ENCODE measurements around the gene XPR1. TPM values are rescaled to one million over a fixed set of nuclear protein-coding genes. Genes with fewer than 3 reads are reported as not detected.

Gene XPR1
- total RNA-seq, 1 experiment from 2014 or later, result 29.8 TPM

DNA sequence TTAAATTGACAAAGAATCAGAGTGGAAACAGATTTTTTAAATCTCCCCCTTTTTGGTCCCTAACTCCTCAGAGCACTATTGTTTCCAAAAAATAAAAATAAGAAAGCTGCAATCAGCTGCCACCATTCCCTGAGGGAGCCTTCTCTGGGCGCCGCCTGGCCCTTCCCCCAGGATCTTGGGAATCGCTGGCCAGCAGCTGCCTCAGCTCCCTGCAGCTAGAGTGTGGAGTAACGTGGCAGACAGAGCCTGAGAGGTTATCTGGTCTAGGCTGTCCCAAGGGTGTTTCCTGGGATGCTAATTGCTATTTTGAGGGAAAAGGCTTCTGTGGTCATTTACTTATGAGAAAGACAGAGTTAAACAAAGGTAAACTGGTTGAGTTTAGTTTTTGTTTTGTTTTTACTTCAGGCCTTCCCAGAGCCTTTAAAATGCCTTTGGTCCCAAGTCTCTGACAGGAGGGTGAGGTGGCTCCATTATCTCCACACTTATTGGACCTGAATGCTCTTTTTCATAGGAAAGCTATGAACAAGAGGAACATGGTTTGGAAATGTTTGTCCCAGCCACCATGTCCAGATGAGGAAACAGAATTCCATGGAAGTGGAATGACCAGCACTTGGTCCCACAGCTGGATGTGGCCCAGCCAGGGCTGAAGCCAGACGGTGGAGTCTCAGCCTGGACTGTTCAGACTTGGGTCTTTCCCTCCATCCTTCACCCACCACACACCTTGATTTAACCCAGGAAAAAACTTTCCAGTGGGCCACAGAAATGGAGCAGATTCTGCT, 266.8 kb downstream of the XPR1 start:
- DNase-seq, result peak in 1 of 2 experiments; percentile 42
- no peaks in the 10 kb centered on the region for H3K4me1 ChIP-seq
- no peaks in the 10 kb centered on the region for H3K9me3 ChIP-seq (replicated peaks)
- no peaks in the 10 kb centered on the region for H3K27me3 ChIP-seq
- H3K36me3 ChIP-seq, result no peaks in the 10 kb centered on the region
- no peak overlapping the region for H3K27ac ChIP-seq
- H3K4me3 ChIP-seq, result no peak overlapping the region

DNA sequence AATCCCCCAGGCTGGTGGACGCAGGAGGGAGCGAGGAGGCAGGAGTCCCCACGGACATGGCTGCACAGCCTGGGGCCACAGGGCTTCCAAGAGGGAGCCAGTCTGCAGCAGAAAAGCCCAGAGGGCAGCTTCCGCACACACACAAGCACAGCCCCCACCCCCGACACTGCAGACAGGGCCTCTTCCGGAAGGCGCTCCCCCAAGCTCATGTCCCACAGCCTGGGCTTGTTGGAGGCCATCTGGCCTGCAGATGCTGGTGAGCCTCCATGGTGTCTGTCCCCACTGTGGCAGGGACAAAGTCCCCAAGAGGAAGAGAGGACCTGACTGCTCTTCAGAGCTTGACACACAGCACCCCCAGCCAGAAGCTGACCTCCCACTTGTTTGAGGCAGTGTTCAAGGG, 267.4 kb downstream of the XPR1 start:
- DNase-seq, result no peak
- no peaks in the 10 kb centered on the region for H3K4me1 ChIP-seq
- H3K9me3 ChIP-seq (replicated peaks), result no peaks in the 10 kb centered on the region
- no peaks in the 10 kb centered on the region for H3K27me3 ChIP-seq
- no peak overlapping the region for H3K4me3 ChIP-seq
- no peaks in the 10 kb centered on the region for H3K36me3 ChIP-seq
- H3K27ac ChIP-seq, result no peak overlapping the region

- Histone ChIP-seq H3K4me1 (no peaks in the 10 kb centered on the region), H3K36me3 (no peaks in the 10 kb centered on the region), H3K9me3 (replicated peaks) (no peaks in the 10 kb centered on the region), H3K4me3 (no peak overlapping the region), H3K27me3 (no peaks in the 10 kb centered on the region), H3K27ac (no peak overlapping the region)
- no peak for DNase-seq
Measured at GRCh38 chr1:180901076-180901990, 269.5 kb downstream of the XPR1 start.

DNA sequence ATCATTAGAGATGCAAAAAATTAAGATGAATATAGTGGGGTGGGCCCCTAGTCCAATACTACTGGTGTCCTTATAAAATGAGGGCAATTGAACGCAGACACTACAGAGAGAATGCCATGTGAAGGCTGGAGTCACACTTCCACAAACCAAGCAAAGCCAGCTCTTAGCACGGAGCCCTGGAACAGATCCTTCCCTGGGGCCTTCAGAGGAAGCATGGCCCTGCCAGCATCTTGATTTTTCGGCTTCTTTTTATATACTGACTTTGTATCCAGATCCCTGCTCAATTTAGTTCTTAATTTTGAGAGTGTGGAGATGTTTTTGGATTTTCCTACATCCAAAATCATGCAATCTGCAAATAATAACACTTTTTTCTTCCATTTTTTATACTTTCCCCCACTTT, 270.7 kb downstream of the XPR1 start:
- Histone ChIP-seq H3K4me1 (no peaks in the 10 kb centered on the region), H3K9me3 (replicated peaks) (no peaks in the 10 kb centered on the region), H3K36me3 (no peaks in the 10 kb centered on the region), H3K4me3 (no peak overlapping the region), H3K27ac (no peak overlapping the region), H3K27me3 (no peaks in the 10 kb centered on the region)
- DNase-seq, result no peak

GRCh38 chr1:180905927-180906326, 274.1 kb downstream of the XPR1 start:
- Histone ChIP-seq H3K4me1 (0 out of 2 replicates have a peak, but pooled peaks cover 3% of the 10 kb centered on the region), H3K36me3 (no peaks in the 10 kb centered on the region), H3K27me3 (no peaks in the 10 kb centered on the region), H3K27ac (no peak overlapping the region), H3K9me3 (replicated peaks) (no peaks in the 10 kb centered on the region), H3K4me3 (no peak overlapping the region)
- no peak for DNase-seq

- H3K9me3 ChIP-seq (replicated peaks), result no peaks in the 10 kb centered on the region
- no peaks in the 10 kb centered on the region for H3K36me3 ChIP-seq
- peaks cover 6% of the 10 kb centered on the region; the same call in 1 of the 2 replicates for H3K4me1 ChIP-seq
- no peak for DNase-seq
- H3K27me3 ChIP-seq, result no peaks in the 10 kb centered on the region
- no peak overlapping the region for H3K27ac ChIP-seq
- no peak overlapping the region for H3K4me3 ChIP-seq
Measured at GRCh38 chr1:180906511-180906910, 274.7 kb downstream of the XPR1 start.

DNA sequence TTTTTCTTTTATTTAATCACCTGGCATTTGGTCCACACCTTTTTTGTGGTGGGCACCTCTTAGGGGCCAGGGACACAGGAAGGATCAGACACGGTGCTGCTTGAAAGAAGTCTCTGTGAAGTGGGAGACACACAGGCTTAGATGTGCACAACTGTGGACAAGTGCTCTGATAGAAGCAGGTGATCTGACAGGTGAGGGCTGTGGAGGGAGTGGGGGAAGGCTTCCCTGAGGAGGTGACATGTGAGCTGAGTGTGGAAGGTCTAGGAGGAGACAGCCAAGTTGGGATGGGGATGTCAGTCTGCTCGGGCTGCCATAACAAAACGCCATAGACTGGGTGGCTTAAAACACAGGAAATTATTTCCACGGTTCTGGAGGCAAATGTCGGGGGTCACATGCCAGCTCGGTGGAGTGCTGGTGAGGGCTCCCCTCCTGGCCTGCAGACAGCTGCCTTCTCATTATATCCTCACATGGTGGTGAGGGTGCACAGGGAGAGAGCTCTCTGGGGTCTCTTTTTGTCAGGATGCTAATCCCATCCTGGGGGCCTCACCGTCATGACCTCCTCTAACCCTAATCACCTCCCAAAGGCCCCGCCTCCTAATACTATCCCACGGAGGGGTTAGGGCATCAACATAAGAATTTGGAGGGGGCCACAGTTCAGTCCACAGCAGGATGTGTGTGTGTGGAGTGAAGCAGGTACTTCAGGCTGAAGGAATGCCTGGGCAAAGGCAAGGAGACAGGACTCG, 275.7 kb downstream of the XPR1 start:
- Histone ChIP-seq H3K27ac (no peak overlapping the region), H3K9me3 (replicated peaks) (no peaks in the 10 kb centered on the region), H3K4me3 (no peak overlapping the region), H3K4me1 (peaks cover 6% of the 10 kb centered on the region; the same call in 1 of the 2 replicates), H3K36me3 (no peaks in the 10 kb centered on the region), H3K27me3 (no peaks in the 10 kb centered on the region)
- DNase-seq, result no peak

DNA sequence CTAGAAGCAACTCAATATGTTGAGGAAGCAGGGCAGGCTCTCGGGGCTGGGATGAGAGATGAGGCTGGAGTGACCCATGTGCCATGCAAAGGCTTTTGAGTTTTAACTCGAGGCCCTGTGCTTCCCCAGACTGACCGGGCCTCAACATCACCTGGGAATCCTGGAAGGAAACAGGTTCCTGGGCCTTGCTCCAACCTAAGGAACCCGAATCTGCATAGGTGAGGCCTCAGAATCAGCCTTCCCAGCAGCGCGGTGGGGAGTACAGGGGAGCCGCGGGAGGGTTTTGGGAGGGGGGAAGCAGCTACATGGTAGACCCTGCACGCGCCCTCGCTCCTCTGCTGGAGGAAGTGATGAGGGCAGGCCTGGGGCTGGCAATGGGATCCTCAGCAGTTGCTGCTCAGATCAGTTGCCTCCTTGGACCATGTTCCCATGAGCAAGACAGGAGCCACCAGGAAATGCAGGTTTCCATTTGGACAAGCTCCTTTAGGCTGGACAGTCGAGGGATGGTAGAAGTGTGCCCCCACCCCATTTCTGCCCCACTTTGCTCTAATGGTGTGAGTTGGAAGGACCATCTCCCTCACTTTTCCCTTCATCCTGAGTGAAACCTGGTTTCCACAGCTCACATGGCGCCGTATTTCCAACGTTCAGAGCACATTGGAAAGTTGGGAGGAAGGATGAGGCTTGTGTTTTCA, 276.4 kb downstream of the XPR1 start:
- DNase-seq, result no peak
- Histone ChIP-seq H3K4me3 (no peak overlapping the region), H3K27ac (no peak overlapping the region), H3K27me3 (no peaks in the 10 kb centered on the region), H3K36me3 (no peaks in the 10 kb centered on the region), H3K9me3 (replicated peaks) (no peaks in the 10 kb centered on the region), H3K4me1 (peaks cover 6% of the 10 kb centered on the region; the same call in 1 of the 2 replicates)

DNA sequence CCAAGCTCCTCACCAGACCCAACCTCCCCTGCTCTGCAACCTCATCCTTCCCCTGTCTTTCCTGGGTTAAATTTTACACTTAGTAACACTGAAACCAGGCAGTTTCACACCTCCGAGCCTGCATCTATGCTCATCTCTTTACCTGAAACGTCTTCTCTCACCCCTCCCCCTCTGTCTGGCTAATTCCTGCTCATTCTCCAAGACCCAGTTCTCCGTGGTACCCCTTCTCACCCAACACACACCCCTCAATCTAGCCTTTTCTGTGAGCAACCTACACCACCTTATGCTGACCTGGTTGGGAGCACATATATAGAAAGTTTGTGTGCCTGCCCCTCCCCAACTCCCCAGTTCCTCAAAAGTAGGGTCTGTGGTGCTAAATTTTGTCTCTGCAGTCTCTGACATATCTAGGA, 277.2 kb downstream of the XPR1 start:
- no peak for DNase-seq
- Histone ChIP-seq H3K27ac (no peak overlapping the region), H3K4me3 (no peak overlapping the region), H3K9me3 (replicated peaks) (no peaks in the 10 kb centered on the region), H3K27me3 (no peaks in the 10 kb centered on the region), H3K36me3 (no peaks in the 10 kb centered on the region), H3K4me1 (peaks cover 6% of the 10 kb centered on the region; the same call in 1 of the 2 replicates)

- no peaks in the 10 kb centered on the region for H3K9me3 ChIP-seq (replicated peaks)
- no peaks in the 10 kb centered on the region for H3K36me3 ChIP-seq
- no peak overlapping the region for H3K4me3 ChIP-seq
- no peaks in the 10 kb centered on the region for H3K27me3 ChIP-seq
- H3K27ac ChIP-seq, result no peak overlapping the region
- H3K4me1 ChIP-seq, result peaks cover 10% of the 10 kb centered on the region; the same call in 1 of the 2 replicates
- no peak for DNase-seq
Measured at GRCh38 chr1:180909462-180909976, 277.7 kb downstream of the XPR1 start.

DNA sequence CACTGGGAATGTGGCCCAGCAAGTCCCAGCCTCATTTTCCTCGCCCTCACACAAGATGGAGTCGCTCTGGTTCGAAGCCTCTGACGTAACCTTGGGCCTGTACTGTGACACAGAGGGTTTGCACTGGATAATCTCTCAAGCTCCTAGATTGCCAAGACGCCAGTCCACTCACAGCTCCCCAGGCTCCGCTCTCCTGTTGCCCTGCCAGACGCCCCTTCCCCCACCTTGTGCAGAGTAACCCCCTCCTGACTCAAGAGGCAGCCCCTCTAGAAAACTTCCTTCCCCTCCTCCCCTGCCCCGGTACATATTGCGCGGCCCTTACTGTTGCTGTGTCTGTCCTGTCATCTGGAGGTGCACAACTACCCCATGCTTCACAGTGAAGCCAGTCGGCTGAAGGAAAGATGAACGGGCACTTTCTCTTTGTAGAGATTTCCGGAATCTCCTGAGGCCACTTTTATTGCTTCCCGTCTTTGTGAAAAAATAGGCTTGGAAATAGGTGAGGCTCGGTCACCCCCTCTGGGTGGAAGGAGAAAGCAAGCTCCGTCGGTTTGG, 279.9 kb downstream of the XPR1 start:
- DNase-seq, result peak; percentile 54 to 63
- H3K27ac ChIP-seq, result peak overlapping the region; percentile 96
- peaks cover 10% of the 10 kb centered on the region; the same call in 1 of the 2 replicates for H3K4me1 ChIP-seq
- H3K4me3 ChIP-seq, result peak overlapping the region; percentile 93
- no peaks in the 10 kb centered on the region for H3K36me3 ChIP-seq
- no peaks in the 10 kb centered on the region for H3K9me3 ChIP-seq (replicated peaks)
- no peaks in the 10 kb centered on the region for H3K27me3 ChIP-seq

- H3K27me3 ChIP-seq, result no peaks in the 10 kb centered on the region
- no peaks in the 10 kb centered on the region for H3K9me3 ChIP-seq (replicated peaks)
- H3K36me3 ChIP-seq, result no peaks in the 10 kb centered on the region
- peaks cover 16% of the 10 kb centered on the region for H3K4me1 ChIP-seq
- peak overlapping the region; percentile 93 for H3K4me3 ChIP-seq
- DNase-seq, result peak; percentile 72 to 76
- H3K27ac ChIP-seq, result peak overlapping the region; percentile 96
Measured at GRCh38 chr1:180912211-180912800, 280.5 kb downstream of the XPR1 start.

DNA sequence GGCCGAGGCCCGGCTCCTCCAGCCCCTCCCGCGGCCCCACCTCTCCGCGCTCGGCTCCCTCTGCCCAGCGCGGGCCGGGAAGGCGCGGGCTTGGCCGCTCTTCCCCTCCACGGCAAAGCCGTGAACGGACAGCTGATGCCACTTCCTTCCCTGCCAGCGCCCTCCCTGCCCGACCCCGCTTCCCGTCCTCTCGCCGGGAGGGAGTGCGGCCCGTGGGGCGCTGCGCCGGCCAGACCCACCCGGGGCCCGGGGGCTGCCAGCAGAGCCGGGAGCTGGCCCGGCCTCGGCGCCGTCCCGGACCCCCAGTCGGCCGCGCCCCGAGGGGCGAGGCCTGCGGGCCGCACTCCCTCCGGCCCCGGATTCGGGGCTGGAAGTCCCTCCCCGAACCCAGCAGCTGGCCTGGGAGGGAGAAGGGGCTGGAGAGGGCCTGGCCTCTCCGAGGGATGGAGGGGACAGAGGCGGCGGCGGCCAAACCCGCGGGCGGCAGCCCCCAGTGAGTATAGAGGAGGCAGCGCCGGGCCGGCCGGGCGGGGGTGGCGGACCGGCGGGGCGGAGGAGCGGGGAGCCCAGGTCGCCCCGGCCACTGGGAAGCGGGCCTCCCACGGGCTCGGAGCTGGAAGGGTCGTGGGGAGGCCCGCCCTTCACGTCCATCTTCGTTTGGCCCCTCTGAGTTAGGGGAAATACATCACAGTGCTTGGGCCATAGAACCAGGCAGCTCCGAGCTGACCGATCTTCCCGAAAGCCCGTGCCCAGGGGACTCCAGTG, 281.2 kb downstream of the XPR1 start, which contains the start of gene KIAA1614:
TSS of gene KIAA1614 (plus strand) at position 97 of the 765 bp plus-strand sequence. CDS start at position 444, 347 bp downstream.
- DNase-seq, result peak; percentile 61 to 62
- no peaks in the 10 kb centered on the region for H3K36me3 ChIP-seq
- no peaks in the 10 kb centered on the region for H3K9me3 ChIP-seq (replicated peaks)
- H3K27me3 ChIP-seq, result no peaks in the 10 kb centered on the region
- H3K4me3 ChIP-seq, result peak within 1 kb of the TSS; percentile 93
- peak within 1 kb of the TSS; percentile 96 for H3K27ac ChIP-seq
- peaks cover 21% of the 10 kb centered on the region for H3K4me1 ChIP-seq

All from SJCRH30 (cell line).